Measurements from ENCODE around the gene ITPKB.
"Not testable (repeated sequence)": the region's sequence is repeated elsewhere in the genome, so short reads cannot be mapped to it uniquely, and the experiment has no call there.

Gene ITPKB

DNA sequence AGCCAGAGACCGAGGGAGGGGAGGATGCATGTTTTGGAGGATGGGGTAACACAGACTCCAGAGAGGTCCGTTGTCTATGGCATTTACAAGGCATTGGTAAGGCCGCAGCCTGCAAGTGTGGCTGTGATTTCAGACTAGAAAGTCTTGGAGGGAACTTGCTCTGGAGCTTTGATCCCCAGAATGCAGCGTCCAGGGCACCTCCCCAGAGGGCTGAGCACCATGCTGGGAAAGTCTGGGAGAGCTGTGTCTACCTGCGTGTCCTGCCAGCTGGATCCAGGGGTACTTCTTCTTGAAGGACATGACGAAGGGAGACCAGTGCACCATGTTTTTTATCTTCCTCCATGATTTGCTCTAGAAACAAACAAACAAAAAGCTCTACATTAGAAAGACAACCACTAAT is 90.7 kb downstream of the ITPKB start:
- DNase-seq = no peak

DNA sequence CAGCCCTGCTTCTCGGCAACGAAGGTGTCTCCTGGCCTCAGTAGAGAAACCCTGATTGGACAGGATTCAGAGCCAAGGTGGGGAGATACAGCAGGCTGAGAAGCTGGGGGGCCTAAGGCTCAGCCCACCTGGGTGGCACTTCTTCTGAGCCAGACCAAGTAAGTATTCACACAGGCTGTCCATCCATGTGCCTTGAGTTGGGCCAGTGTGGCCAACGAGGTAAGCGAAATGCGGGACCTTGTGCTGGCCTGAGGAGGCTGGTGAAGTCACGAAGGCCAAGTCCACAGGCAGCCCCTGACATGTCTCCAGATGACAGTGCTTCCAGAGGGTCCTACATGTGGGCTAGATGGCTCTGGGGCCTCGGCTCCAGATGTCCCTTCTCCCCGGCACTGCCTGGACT is 91.4 kb downstream of the ITPKB start:
- no peak for DNase-seq

DNA sequence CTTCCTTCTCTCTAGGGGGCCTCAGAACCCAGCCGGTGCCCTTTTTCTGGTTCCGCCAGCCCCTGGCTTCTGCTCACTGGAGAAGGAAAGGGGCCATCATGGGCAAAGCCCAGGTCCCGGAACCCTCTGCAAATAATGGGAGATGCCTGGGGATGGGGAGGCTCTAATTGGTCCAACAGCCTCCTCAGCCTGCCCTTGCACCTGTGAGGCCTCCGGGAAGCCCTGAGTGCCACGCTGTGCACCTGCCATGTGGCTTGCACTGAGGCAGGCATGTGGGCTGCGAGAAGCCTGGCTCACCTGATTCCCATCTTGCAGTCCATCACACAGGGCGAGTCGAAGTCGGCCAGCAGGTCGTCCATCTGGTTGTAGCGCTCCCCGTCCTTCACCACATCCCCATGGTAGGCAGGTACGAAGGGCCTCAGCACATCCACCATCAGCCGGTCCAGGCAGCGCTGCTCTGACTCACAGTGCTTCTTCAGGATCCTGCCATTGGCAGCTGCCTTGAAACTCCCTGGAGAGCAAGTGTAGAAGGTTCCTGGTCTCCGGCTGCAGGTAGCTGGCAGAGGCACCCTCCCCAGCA is 92.1 kb downstream of the ITPKB start:
- DNase-seq = no peak

DNA sequence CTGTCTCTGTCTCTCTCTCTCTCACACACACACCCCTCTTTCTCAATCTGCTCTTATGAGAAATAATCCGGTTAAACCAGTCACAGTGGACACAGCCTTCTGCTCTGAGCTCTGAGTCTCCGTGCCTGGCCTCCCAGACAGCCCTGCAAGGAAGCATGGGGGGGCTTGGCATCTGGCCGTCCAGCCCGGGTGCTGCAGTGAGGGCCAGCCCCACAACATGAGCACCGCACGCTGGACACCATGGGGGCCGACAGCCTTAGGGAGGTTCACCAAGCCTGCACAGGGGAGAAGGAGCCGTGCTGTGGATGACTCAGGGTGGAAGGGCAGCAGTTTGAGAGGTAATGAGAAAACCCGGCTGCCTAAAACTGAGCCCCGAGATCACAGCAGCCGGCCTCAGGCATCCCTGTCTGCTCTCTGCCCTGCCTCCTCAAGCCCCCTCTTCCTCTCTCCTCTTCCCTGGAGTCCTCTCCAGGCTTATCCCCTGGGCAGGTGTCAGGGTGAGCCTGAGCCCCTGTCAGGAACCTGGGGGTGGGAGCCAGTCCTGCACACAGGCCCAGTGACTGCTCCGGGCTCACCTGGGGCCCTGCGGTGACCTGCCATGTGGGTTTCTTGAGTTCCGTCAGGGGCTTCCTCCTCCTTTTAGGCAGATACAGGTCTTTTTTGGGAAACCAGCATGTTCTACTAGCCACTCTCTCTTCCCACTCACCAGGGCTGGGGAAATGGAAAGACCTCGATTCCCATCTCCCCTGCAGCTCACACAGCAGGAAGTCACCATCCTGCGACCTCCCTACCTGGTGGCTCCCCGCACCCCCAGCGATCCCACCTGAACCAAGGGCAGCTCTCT is 92.8 kb downstream of the ITPKB start:
- no peak for DNase-seq

DNA sequence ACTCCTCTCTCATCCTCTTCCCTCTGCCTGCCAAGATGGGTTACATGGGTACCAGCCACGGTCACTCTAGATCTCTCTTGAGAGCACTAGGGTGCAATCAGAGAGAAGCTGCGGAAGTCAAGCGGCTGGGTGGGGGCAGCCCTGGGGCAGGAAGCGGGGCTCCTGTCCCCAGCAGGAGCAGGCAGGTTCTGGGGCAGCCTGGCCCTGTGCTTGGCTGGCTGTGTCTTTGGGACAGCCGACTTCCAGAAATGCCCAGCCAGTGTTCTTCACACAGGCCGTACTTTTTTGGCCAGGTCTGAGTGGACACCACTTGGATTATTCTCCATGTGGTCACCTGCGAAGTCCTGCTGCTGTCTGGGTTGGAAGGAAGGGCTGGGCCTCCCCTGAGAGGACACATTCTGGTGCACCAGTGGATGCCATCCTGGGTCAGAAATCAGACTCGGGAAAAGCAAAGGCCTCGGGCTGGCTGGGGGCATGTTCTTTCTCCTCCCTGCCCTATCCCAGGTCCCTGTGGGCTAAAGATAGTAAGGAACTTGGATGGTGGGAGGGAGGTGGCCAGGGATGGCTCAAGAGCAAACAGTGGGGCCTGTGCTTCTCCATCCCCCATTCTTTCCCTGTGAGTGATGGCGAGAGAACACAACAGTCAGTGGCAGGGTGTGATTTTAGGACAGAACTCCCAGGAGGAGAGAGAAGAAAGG is 93.7 kb downstream of the ITPKB start:
- no peak for DNase-seq

DNA sequence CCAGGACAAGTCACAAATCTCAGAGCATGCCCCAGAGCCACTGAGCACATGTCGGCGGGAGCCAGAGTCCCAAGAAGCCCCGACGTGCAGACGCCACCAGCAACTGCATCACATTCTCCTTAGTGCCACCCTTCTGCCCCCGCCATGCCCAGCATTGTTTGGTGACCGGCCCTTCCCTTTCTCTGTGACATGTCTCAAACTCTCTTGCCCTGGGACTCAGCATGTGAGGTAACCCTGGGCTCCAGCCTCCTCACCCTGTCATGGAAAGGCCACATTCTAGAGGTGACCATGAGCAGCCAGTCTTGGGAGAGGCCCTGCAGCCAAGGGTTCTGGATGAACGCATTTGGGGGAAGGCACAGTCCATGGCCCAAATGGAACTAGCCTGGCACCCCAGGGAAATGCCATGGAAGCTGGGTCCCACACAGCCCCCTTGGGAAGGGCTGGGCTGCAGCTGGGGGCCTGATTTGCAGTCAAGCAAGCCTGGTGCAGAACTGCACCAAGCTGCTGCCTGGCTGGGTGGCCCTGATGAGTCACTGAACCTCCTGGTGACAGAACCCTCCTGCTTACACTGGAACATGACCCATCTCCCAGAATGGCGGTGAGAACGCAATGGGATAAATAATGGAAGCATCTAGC is 94.4 kb downstream of the ITPKB start:
- no peak for DNase-seq

DNA sequence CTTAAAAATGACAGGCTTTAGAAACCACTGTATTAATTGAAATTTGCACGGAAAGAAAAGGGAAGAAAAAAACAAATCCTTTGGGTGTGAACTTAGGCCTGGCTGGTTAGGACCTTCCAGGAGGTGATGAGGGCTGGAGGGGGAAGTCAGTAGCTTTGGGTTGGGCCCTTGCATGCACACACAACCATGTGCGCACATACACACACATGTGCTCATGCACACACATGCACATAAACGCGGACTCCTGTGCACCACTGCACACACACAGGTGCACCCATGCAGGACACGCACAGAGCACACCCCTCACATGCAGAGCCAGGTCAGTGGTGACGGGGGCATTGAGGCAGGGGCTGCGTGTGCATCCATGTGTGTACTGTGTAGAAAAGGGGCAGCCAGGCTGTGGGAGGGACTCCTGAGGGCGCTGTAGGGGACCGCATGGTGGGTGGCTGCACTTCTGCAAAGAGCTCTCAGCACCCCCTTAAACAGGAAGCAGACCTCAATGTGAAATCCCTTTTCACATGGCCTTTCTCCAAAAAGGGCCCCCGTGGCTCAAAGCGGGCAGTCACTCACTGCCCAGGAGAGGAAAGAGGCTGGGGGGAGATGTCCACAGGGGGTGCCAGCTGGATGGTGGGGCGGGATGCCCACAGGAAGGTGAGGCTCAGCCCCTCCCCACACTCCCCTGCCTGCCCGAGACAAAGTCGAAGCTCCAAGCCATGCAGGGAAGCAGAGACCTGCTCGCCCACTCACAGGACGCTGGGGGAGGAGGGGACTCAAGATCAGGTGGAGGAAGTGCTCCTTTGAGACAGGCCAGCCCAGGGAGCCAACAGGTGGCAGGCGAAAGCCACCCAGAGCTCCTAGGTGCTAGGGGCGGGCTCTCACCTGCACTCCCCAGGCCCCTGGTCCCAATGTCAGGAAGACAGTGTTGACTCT is 95.2 kb downstream of the ITPKB start:
- peak; percentile 35 for DNase-seq

DNA sequence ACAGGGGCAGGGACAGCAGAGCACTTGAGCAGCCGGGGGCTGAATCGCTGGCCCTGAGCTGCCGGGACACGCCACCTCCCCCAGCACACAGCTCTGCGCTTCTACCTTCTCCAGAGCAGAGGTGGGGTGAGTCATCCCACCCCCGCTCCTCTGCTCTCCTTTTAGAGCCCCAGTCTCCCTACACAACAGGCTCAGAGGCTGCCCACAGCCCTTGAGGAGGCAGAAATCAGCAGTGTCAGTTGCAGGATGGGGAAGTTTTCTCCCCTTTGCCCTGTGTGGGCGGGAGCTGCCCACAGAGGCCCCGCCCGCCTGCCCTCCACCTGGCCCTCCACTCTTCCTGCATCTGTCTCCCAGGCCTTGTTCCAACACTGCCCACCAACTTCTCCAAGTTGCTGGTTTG is 95.9 kb downstream of the ITPKB start:
- DNase-seq = peak; percentile 78

DNA sequence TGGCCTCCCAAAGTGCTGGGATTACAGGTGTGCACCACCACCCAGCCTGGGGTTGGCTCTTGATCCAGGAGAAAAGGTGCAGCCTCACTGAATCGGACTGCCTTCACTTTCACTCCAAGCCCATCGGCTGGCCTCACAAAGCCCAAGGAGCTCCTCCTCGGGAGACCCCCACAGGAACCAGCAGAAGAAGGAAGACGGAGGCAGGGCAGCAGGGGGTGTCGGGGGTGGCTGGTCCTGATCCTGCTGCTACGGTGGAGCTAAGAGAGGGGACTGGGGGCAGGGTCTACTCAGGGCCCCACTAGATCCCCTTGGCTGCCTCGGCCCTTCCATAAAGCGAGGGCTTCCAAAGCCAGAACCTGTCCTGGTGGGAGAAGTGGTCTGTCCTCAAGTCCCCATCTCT is 96.7 kb downstream of the ITPKB start:
- no peak for DNase-seq

DNA sequence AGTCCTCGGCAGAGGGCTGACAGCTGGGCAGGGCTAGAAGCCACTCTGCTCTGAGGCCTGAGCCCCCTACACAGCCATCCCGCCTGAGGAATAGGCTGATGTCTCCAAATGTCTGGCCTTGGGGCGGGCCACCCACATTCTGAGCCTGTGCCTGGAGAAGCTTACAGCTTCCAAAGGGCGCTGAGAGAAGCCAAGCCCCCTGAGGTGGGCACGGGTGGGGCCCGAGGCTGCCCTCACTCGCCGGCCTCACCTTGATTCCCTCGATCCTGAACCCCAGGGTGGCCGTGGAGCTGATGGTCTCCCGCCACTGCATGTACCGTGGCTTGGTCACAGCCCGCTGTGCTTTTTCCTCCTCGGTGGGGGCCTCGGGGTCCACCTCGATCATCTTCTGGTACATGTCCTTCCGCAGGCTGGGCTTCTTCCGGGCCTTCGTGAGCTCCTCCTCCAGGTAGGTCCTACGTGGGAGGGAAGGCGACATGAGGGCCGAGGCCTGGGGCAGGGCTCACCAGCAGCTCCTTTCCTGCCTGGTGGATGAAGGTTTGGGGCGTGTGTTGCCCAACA is 97.3 kb downstream of the ITPKB start:
- DNase-seq = no peak

DNA sequence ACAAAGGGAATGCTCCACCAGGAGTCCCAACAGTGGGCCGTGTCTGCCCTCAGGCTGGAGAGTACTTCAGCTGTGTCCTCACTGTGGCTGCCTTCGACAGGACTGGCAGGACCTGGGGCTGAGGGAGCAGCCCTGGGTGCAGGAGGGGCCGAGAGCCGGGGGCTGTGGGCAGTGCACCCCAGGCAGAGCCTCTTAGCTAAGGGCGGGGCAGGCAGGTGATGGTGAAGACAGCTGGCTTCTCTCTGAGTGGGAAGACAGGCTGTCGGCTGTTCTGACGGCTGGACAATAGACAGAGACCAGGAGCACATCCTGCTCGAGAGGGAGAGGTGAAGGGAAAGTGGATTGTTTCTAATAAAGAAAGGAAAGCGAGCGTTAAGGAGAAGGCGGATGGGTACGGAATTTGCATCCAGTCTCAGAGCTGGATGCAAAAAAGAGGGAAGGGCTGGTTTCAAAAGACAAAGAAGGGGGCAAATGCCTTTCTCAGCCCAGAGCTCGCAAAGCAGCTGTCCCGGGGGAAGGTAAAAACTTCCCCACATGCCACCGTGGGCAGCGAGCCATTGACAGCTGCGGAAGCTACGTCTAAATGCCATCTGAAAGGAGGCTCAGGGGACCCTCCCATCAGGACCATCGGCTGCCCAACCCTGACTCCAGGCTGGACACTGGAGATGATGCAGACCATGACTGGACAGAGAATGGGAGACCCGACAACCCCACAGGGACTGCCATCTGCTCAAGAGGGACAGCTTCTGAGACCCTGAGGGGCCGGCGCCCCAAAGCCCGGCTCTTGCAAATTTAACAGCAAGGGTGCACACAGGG is 98.6 kb downstream of the ITPKB start:
- DNase-seq = no peak

DNA sequence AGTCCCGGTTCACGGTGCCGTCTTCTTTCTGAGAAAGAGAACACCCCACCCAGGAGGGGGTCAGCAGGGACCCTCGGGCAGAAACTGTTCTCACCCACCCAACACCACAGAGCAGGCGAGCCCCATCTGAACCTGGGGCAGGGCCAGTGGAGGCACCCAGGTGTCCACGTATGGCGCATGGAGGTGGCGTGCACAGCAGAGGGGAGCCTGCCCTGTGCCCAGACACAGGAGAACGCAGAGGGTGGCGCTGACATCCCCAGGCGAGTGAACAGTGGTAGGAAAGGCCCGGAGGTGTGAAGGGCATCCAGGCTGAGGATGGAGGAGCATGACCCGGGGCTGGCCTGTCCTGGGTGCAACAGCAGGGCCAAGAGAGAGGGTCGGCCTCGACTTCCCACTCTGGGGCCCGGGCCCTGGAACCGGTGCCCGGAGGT is 99.4 kb downstream of the ITPKB start:
- no peak for DNase-seq

DNA sequence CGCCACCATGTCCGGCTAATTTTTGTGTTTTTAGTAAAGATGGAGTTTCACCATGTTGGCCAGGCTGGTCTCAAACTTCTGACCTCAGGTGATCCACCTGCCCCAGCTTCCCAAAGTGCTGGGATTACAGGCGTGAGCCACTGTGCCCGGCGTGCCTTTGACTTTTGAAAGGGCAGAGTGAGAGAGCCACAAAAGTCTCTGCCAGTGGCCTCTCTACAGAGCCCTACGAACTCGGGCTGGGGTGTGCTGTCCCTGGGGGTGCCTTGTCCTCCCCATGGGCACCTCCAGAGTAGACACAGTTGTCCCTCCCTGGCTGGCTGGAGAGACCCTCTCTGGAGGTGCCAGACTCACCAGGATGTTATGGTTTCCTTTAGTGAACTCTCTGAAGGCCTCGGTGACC is 99.9 kb downstream of the ITPKB start:
- DNase-seq = not testable (repeated sequence)

DNA sequence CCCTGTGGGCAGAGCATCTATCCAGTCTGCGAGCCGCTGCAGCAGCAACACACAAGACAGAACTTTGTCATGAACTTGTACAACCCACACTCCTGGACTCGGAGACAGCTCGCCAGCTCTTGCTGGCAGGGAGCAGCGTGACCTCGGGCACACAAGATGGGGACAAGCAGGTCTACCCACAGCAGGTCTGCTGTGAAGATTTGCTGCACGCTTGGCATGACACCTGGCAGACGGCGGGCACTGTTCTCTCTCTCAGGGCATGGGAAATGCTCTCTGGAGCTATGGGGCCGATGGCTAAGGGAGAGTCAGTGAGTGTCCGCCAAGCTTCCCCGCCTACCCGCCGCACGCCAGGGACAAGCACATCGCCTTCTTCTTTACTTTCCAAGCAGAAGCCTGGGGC is 100.5 kb downstream of the ITPKB start:
- no peak for DNase-seq

DNA sequence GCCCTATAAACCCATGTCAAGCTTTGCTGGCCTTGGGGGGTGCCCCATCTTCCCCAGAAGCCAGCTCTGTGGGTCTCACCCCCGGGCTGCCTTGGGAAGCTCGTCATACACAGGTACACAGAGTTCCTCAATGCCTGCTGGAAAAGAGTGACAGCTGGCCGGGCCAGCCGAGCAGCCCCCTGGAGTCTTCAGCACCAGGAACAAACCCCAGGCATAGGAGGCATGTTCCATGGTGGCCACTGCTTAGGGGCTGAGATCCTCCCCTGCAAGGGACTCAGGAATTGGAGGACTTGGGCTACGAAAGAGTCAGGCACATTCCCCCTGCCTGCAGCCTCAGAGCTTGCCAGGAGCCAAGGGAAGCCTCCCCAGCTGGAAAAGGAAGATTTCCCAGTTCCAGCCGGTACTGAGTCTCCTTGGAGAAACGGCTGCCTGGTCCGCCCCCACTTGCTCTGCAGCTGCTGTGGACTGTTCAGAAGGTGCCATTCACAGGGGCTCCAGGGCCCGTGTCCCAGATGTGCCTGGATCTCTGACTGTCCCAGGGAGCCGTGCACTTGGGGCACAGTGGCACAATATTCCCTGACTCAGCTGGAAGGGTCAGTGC is 101.0 kb downstream of the ITPKB start:
- no peak for DNase-seq

DNA sequence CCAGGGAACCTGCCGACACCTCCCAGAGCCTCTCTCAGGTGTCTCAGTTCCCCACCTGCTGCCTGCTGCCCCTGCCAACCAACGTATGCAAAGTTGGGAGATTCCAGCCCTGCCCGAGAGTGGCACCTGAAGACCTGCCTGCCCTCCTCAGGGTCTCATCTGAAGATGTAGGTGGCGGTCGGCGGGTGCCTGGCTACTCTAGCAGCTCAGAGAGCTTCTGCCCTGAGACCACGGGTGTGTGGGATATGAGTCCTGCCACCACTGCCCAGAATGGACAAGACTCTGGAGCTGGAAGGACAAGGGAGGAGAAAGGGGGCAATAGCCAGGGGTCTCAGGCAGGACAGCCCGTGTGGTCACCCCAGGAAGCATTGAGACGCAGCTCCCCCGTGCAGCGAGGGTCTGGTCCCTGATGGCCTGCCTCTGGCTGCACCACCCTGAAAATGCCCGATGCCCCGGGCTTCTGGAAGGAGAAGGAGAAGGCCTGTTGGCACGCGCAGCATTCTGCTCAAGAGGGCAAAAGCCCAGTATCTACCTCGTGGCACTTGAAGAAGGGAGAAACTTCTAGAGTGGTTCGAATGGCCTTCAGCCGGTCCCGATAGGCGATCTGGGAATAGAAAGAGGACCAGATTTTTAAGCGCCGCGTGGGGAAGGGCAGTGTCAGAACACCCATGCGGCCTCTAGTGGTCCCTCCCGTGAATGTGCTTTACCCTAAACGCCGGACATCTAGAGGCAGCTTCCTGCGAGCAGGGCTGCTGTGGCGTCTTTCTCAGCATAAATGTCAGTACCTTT is 101.7 kb downstream of the ITPKB start:
- DNase-seq = no peak

DNA sequence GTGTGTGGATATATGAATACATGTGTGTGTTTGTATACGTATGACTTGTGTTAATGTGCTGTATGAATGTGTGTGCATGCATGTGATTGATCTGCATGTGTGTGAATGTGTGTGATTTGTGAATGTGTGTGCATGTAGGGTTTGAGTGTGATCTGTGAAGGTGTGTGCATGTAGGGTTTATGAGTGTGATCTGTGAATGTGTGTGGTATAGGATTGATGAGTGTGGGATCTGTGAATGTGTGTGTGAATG is 102.3 kb downstream of the ITPKB start:
- no peak for DNase-seq

DNA sequence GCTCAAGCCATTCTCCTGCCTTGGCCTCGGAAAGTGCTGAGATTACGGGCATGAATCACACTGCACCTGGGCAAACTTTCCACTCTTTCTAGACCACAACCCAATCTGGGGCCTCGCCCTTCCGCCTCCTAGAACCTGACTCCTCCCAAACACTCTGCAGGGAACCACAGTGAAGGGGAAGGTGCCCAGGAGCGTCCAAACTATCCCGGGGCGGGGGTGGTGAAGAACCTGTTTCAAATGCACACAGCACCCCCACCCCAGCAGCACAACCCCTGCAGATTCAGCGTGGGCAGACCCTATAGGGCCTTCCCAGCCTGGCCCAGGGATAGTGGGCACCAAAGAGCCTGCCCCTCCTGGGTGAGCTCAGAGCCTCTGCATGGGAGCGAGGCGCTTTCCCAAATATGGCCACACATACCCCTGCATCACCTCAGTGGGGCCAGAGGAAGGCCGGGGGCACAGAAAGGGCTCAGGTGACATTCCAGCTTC is 103.6 kb downstream of the ITPKB start:
- DNase-seq = peak; percentile 60

DNA sequence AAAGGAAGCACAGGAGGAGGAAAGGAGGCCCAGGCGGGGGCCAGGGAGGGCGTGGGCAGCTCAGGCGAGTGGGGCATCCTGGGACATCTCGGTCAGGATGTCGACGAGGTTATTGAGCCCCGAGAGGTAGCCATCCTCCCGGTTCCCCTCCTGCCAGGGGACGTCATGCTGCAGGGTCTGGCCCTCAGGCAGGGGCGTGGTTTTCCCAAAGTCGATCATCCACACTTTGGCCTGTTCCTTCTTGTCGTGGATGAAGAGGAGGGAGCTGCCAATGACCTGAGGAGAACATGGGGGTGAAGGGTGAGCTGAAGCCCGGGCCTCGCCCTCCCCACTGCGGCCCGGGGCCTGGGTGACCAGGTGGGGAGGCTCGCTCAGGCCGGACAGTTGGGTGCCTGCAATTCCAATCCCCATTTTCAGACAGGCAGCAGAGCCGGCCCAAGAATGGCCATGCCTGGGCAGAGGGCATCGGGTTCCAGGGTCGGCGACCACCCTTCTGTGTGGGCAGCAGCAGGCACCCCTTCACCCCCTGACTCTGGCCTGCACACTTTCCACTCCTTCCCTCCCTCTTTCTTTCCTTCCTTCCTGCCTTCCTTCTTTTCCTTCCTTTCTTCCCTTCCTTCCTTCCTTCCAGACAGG is 104.4 kb downstream of the ITPKB start:
- no peak for DNase-seq

DNA sequence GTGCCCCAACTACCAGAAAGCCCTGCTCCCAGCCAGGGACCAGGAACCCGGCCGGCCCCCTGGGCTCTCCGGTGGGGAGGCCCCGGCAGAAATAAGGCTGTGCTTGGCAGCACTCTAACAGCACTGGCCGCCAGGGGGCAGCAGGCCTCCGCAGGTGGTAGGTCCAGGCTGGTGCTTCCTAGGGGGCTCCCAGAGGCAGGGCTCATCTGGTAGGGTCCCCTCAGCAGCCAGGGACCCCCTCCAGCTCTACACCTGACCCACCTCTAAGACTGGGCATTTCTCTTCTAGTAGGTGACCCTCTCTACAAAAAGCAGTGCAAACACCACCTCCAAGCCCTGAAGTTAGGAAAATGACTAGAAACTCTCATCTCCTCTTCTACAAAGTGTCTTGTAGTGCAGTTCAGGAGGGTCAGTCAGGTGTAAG is 104.9 kb downstream of the ITPKB start:
- DNase-seq = peak; percentile 87

Measured in activated CD4-positive, alpha-beta T cell treated with anti-CD3 and anti-CD28 coated beads, Interleukin-2, Interleukin-6, amounts not matched to agents 100 ng/mL and 50 ng/mL, durations not matched to agents 16 hours and 8 hours (primary cell).